ES-I3 (cell line): Measurements from ENCODE around the gene TMEM266.

ENCODE experiments used
- H3K36me3 ChIP-seq: 2 replicates; pipeline ENCODE4 v1.6.1; 2013; ENCODE audit warnings: mild to moderate bottlenecking, low read length, control low read depth, moderate library complexity; ENCODE audit not compliant: insufficient read depth
- H3K4me1 ChIP-seq: 2 replicates; pipeline ENCODE4 v1.6.1; 2013; ENCODE audit warnings: mild to moderate bottlenecking, control low read depth, low read length; ENCODE audit not compliant: insufficient read depth
- H3K9ac ChIP-seq: 2 replicates; pipeline ENCODE4 v1.6.1; 2013; ENCODE audit warnings: low read depth, mild to moderate bottlenecking, low read length, moderate library complexity
- H3K9me3 ChIP-seq: 2 replicates; pipeline ENCODE4 v1.6.1; 2013; ENCODE audit warnings: mild to moderate bottlenecking, low read length, moderate library complexity; ENCODE audit not compliant: control insufficient read depth, insufficient read depth

Gene TMEM266

DNA sequence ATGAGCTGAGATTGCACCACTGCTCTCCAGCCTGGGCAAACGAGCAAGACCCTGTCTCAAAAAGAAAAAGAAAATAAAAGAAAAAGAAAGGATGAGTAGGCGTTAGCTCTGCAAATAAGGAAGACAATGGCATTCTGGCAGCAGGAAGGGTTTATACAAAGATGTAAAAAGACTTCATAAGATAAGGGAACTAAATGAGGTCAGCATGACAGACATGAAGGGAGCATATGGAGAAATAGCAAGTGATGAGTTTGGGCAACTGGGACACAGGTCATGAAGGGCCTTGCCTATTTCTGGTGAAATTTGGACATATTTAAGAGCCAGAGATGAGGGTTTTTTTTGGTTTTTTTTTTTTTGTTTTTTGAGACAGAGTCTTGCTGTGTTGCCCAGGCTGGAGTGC is 24.5 kb downstream of the TMEM266 start:
- Histone ChIP-seq H3K9me3 (no peaks in the 10 kb centered on the region), H3K4me1 (no peaks in the 10 kb centered on the region), H3K36me3 (no peaks in the 10 kb centered on the region), H3K9ac (no peak overlapping the region)

DNA sequence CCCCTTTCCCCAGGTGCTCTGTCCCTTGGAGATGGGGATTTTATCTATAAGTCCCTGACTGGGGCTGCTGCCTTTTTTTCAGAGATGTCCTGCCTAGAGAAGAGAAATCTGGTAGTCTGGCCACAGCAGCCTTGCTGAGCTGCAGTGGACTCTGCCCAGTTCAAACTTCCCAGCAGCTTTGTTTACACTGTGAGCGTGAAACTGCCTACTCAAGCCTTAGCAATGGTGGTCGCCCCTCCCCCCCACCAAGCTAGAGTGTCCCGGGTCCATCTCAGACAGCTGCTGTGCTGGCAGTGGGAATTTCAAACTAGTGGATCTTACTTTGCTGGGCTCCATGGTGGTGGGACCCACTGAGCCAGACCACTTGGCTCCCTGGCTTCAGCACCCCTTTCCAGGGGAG is 38.9 kb downstream of the TMEM266 start:
- H3K9ac ChIP-seq, result no peak overlapping the region
- no peaks in the 10 kb centered on the region for H3K36me3 ChIP-seq
- H3K9me3 ChIP-seq, result no peaks in the 10 kb centered on the region
- H3K4me1 ChIP-seq, result no peaks in the 10 kb centered on the region

GRCh38 chr15:76099388-76099787 is 39.6 kb downstream of the TMEM266 start:
- H3K36me3 ChIP-seq, result no peaks in the 10 kb centered on the region
- no peak overlapping the region for H3K9ac ChIP-seq
- no peaks in the 10 kb centered on the region for H3K4me1 ChIP-seq
- H3K9me3 ChIP-seq, result no peaks in the 10 kb centered on the region

- Histone ChIP-seq H3K9ac (no peak overlapping the region), H3K9me3 (no peaks in the 10 kb centered on the region), H3K4me1 (no peaks in the 10 kb centered on the region), H3K36me3 (no peaks in the 10 kb centered on the region)
These were observed 40.6 kb downstream of the TMEM266 start for GRCh38 chr15:76100361-76100760.

- Histone ChIP-seq H3K9ac (no peak overlapping the region), H3K9me3 (no peaks in the 10 kb centered on the region), H3K36me3 (no peaks in the 10 kb centered on the region)
These were observed 41.9 kb downstream of the TMEM266 start for GRCh38 chr15:76101655-76102054.

GRCh38 chr15:76105391-76105790 is 45.6 kb downstream of the TMEM266 start:
- Histone ChIP-seq H3K36me3 (no peaks in the 10 kb centered on the region), H3K4me1 (no peaks in the 10 kb centered on the region), H3K9ac (no peak overlapping the region), H3K9me3 (no peaks in the 10 kb centered on the region)

More at GRCh38 chr15:76101655-76102054, 41.9 kb downstream of the TMEM266 start:
- no peaks in the 10 kb centered on the region for H3K4me1 ChIP-seq

DNA sequence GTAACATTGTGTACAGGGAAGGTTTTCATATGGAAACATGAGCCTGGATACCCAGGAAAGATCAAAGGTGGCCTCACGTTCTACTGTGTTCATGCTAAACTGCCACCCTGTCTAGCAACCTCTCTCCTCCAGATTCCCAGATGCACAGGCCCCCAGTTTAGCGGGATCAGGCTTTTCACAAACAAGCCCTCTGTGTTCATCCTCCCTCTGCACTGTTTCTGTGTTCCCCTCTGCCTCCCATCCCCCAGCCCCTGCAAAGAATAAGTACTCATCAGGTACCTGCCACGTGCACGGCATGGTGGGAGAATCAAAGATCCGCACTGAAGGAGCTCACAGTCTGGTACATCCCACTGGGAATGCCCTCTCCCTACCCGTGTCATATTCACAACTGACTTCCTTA is 46.1 kb downstream of the TMEM266 start:
- Histone ChIP-seq H3K4me1 (no peaks in the 10 kb centered on the region), H3K9ac (no peak overlapping the region), H3K9me3 (no peaks in the 10 kb centered on the region; the same call in 1 of the 2 replicates), H3K36me3 (no peaks in the 10 kb centered on the region)

DNA sequence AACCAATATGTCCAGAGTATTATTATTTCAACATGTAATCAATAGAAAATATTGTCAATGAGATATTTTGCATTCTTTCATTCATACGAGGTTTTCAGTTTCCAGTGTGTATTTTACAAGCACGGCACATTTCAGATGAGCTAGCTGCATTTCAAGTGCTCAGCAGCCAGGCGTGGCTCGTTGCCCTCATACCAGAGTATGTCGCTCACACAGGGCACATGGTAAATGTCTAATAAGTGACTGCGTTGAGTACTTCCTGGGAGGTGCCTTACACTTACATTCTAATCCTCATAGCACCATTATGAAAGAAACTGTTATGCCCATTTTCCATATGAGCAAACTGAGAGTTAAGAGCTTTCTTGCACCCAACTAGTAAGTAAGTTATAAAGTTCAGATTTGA is 47.4 kb downstream of the TMEM266 start:
- H3K9me3 ChIP-seq, result no peaks in the 10 kb centered on the region; the same call in 1 of the 2 replicates
- H3K4me1 ChIP-seq, result no peaks in the 10 kb centered on the region
- no peaks in the 10 kb centered on the region for H3K36me3 ChIP-seq
- no peak overlapping the region for H3K9ac ChIP-seq

- H3K9ac ChIP-seq, result no peak overlapping the region
- no peaks in the 10 kb centered on the region for H3K36me3 ChIP-seq
- no peaks in the 10 kb centered on the region for H3K4me1 ChIP-seq
- H3K9me3 ChIP-seq, result no peaks in the 10 kb centered on the region; the same call in 1 of the 2 replicates
These were observed 48.4 kb downstream of the TMEM266 start for GRCh38 chr15:76108021-76108723.

GRCh38 chr15:76109046-76109445 is 49.3 kb downstream of the TMEM266 start:
- Histone ChIP-seq H3K36me3 (no peaks in the 10 kb centered on the region), H3K9ac (no peak overlapping the region), H3K9me3 (no peaks in the 10 kb centered on the region; the same call in 1 of the 2 replicates), H3K4me1 (no peaks in the 10 kb centered on the region)

DNA sequence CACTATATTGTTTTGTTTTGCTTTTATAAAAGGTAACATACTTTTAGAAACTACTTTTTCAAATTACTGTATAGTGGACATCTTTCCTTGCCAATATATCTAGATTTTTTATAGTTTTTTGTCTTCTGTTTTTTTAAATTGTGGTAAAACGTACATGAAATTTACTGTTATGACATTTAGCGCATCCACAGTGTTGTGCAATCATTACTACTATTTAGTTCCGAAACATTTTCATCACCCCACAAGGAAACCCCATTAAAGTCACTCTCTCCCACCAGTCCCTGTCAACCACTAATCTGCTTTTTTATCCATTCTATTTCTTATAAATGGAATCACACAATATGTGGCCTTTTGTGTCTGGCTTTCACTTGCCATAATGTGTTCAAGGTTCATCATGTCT is 54.8 kb downstream of the TMEM266 start:
- H3K9ac ChIP-seq, result no peak overlapping the region
- peaks cover 15% of the 10 kb centered on the region; the same call in 1 of the 2 replicates for H3K4me1 ChIP-seq
- no peaks in the 10 kb centered on the region; the same call in 1 of the 2 replicates for H3K9me3 ChIP-seq
- H3K36me3 ChIP-seq, result no peaks in the 10 kb centered on the region

- Histone ChIP-seq H3K36me3 (no peaks in the 10 kb centered on the region), H3K4me1 (peaks cover 15% of the 10 kb centered on the region; the same call in 1 of the 2 replicates), H3K9ac (peak overlapping the region; percentile 19; the same call in 1 of the 2 replicates), H3K9me3 (no peaks in the 10 kb centered on the region)
These were observed 56.5 kb downstream of the TMEM266 start for GRCh38 chr15:76116138-76116885.

DNA sequence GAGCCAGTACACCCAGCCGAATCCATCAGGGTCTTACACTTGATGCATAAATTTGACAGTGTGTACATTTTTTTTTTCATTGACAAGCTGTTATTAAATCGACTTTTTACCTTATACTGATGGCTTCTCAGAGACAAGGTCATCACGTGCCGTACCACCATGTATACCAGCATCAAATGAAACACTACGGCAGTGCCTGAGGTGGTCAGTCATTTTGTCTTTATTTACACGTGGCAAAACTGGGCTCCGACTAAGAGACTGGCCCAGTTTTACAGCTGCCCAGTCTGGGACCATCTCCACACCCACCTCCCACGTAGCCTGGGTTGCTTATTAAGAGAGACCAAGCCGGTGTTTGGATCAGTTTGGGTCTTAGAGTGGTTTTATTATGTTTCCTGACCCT is 57.4 kb downstream of the TMEM266 start:
- no peak overlapping the region for H3K9ac ChIP-seq
- no peaks in the 10 kb centered on the region for H3K9me3 ChIP-seq
- H3K36me3 ChIP-seq, result no peaks in the 10 kb centered on the region
- peaks cover 15% of the 10 kb centered on the region; the same call in 1 of the 2 replicates for H3K4me1 ChIP-seq

- Histone ChIP-seq H3K9ac (no peak overlapping the region), H3K9me3 (no peaks in the 10 kb centered on the region), H3K36me3 (no peaks in the 10 kb centered on the region), H3K4me1 (peaks cover 15% of the 10 kb centered on the region; the same call in 1 of the 2 replicates)
These were observed 59.0 kb downstream of the TMEM266 start for GRCh38 chr15:76118767-76119166.

DNA sequence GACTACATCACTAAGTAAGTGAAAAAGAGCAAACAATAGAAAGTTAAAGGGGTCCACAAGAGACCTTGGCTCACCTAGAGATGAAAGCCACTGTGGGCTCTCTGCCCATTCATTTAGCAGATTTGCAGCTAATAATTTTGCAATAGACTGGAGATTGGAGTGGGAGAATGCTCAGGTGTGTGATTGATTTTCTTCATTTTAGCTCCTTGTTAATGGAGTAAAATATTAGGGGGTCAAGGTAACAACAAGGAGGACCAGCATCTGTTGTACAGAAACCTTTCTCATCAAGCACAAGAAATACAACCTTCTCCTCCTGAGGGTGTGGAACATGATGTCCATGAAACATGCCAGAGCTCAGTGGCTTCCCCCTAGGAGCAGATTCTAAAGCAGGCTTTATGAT is 63.2 kb downstream of the TMEM266 start:
- Histone ChIP-seq H3K9ac (no peak overlapping the region), H3K36me3 (no peaks in the 10 kb centered on the region), H3K9me3 (peaks cover 3% of the 10 kb centered on the region; the same call in 1 of the 2 replicates), H3K4me1 (no peaks in the 10 kb centered on the region)
